Lung (tissue), 12 donors: ENCODE measurements around the gene RGS10. TPM values are rescaled to one million over a fixed set of nuclear protein-coding genes. Genes with fewer than 3 reads are reported as not detected.
"Not testable (repeated sequence)": the region's sequence is repeated elsewhere in the genome, so short reads cannot be mapped to it uniquely, and the experiment has no call there.

Source experiments
- ATAC-seq: fragments of 200-7000 bp; cut with Tn5 transposase; one replicate; pipeline ENCODE4 v1.9.1; 2020; ENCODE audit warnings: moderate number of reproducible peaks; ENCODE audit not compliant: insufficient read depth, low FRiP score
- DNase-seq, 3 donors: peaks; one replicate each; pipeline ENCODE4 v3.0.0-alpha.2; 2013 to 2017
- H3K27ac ChIP-seq, 2 donors: one replicate each; pipeline ENCODE4 v1.5.1; 2013; ENCODE audit warnings: mild to moderate bottlenecking in 2 of 2, moderate library complexity in 2 of 2, control low read depth in 1 of 2, inconsistent platforms in 1 of 2, low read depth in 1 of 2, low read length in 1 of 2
- H3K27me3 ChIP-seq, 3 donors: one replicate each; pipeline ENCODE4 v1.5.1; 2013; ENCODE audit warnings: low read length in 2 of 3; ENCODE audit not compliant: control insufficient read depth in 3 of 3, insufficient read depth in 3 of 3
- H3K36me3 ChIP-seq, 4 donors: one replicate each; pipeline ENCODE4 v1.5.1; 2013; ENCODE audit warnings: low read length in 4 of 4, mild to moderate bottlenecking in 1 of 4, moderate library complexity in 1 of 4; ENCODE audit not compliant: control insufficient read depth in 4 of 4, insufficient read depth in 4 of 4
- H3K4me1 ChIP-seq, 5 donors: one replicate each; pipeline ENCODE4 v1.5.1; 2013; ENCODE audit warnings: low read length in 5 of 5, mild to moderate bottlenecking in 2 of 5, moderate library complexity in 1 of 5; ENCODE audit not compliant: control insufficient read depth in 5 of 5, insufficient read depth in 5 of 5
- H3K4me3 ChIP-seq: one replicate; pipeline ENCODE4 v1.5.1; 2013; ENCODE audit warnings: mild to moderate bottlenecking, control low read depth, moderate library complexity
- H3K9ac ChIP-seq, 2 donors: one replicate each; pipeline ENCODE4 v1.5.1; 2013; ENCODE audit warnings: low read length in 2 of 2, control low read depth in 1 of 2; ENCODE audit not compliant: insufficient read depth in 1 of 2
- H3K9me3 ChIP-seq, 4 donors: one replicate each; pipeline ENCODE4 v1.5.1; 2013; ENCODE audit warnings: low read length in 3 of 4, mild to moderate bottlenecking in 1 of 4, moderate library complexity in 1 of 4; ENCODE audit not compliant: control insufficient read depth in 4 of 4, insufficient read depth in 3 of 4
- WGBS, 2 donors: extraction: QIAGEN DNeasy Blood & Tissue Kit; methylation state at CpG; one replicate each; pipeline ENCODE4 v1.1.7; 2013; 5-methylcytosine and 5-hydroxymethylcytosine counted together
- polyA plus RNA-seq, 2 donors: library from polyadenylated mRNA; stranded (reverse); fragments of 200-250 nt; gene quantifications; one replicate each; pipeline ENCODE4 v1.2.1, GENCODE V29; 2013
- total RNA-seq, 2 donors: library from RNA; depleted of rRNA in 1 of 2; stranded (reverse); fragments of >200 nt in 1 of 2; gene quantifications; one replicate each; pipeline ENCODE4 v1.2.1, GENCODE V29; 2014 to 2021
- TF ChIP-seq, protein P1 (sequence below): IDR thresholded peaks from 2 replicates; pipeline ENCODE4 v1.5.1; 2012; ENCODE audit warnings: mild to moderate bottlenecking; ENCODE audit errors: control extremely low read depth, extremely low read depth
- donor health status: control.
- donor health status: control.
- donor health status: Bipolar disorder and iron deficiency.
- donor health status: healthy.
- donor health status: DM: yes; HTN: yes; CAD: no.

Gene RGS10
- total and polyA plus RNA-seq, 4 donors = 17.0 to 43.4 (median 29.8) TPM

DNA sequence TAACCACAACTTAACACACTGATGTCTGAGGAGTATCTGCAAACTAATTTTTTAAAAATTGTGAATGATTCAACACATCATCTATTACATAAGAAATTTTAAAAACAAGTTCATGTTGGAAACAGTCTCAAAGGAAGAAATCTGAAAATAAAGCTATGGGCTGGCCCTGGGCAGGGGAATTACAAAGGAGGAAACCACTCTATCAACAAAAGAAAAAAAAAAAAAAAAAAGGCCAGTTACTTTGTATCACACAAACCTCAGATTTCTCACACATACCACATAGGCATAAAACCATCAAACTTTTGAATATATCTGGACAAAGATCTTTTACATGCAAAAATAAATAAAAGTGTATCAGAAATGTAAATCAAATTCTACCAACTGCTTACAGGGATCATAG is 33.5 kb upstream of the RGS10 start:
- H3K27ac ChIP-seq = no peak overlapping the region
- TF ChIP-seq, protein P1, sequence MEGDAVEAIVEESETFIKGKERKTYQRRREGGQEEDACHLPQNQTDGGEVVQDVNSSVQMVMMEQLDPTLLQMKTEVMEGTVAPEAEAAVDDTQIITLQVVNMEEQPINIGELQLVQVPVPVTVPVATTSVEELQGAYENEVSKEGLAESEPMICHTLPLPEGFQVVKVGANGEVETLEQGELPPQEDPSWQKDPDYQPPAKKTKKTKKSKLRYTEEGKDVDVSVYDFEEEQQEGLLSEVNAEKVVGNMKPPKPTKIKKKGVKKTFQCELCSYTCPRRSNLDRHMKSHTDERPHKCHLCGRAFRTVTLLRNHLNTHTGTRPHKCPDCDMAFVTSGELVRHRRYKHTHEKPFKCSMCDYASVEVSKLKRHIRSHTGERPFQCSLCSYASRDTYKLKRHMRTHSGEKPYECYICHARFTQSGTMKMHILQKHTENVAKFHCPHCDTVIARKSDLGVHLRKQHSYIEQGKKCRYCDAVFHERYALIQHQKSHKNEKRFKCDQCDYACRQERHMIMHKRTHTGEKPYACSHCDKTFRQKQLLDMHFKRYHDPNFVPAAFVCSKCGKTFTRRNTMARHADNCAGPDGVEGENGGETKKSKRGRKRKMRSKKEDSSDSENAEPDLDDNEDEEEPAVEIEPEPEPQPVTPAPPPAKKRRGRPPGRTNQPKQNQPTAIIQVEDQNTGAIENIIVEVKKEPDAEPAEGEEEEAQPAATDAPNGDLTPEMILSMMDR = no peak
- peaks cover 21 to 37% (median 28%) of the 10 kb centered on the region in 4 donors for H3K36me3 ChIP-seq
- no peak for DNase-seq
- H3K4me1 ChIP-seq = no peaks in the 10 kb centered on the region
- no peak for ATAC-seq
- no peaks in the 10 kb centered on the region for H3K9me3 ChIP-seq
- H3K27me3 ChIP-seq = no peaks in the 10 kb centered on the region
- H3K4me3 ChIP-seq = no peak overlapping the region
- H3K9ac ChIP-seq = peak overlapping the region in 1 of 2 donors; percentile 4

DNA sequence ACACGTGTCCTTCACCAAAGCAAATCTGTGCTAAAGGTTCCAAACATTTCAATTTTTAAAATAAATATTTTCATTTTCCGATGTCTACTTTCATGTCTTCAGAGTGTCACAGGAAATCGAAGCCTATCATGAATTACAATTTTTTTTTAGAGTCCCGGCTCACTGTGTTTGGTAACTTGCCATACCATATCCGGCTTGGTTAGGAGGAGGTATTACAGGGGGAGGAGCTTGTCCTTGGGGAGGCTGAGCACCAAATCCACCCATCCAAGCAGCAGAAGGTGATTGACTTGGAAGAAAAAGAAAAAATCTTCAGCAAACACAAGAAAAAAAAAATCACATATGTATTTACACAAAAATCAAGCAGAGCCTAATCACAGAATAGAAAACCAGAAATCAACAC is 33.0 kb upstream of the RGS10 start:
- ATAC-seq (no peak), DNase-seq (no peak)
- Histone ChIP-seq H3K9me3 (no peaks in the 10 kb centered on the region), H3K27me3 (no peaks in the 10 kb centered on the region), H3K36me3 (peaks cover 21 to 37% (median 27%) of the 10 kb centered on the region in 4 donors), H3K9ac (peak overlapping the region in 1 of 2 donors; percentile 4), H3K4me3 (no peak overlapping the region), H3K4me1 (no peaks in the 10 kb centered on the region), H3K27ac (no peak overlapping the region)
- 47 to 56% methylated on average over 5 of the region's 5 CpGs for WGBS, 2 donors
- TF ChIP-seq, protein P1 = no peak

DNA sequence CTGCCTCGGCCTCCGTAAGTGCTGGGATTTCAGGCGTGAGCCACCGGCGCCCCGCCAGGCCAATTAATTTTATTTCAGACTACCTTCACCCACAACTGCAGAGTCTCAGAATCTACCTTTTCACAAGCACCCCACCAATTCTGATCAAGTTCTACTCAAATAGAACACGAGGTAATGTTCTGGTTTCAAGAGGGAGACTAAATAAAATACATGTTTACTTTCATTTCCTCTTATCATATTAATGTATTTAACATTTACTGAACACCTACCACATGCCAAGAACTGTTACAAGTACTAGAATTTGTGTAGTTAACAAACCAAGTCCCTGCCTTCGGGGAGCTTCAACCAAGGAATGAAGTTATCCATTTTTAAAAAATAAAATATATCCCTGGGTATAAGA is 25.5 kb upstream of the RGS10 start:
- Histone ChIP-seq H3K27me3 (no peaks in the 10 kb centered on the region), H3K4me3 (no peak overlapping the region), H3K9ac (no peak overlapping the region), H3K36me3 (peaks cover 0 to 7% (median 0%) of the 10 kb centered on the region in 4 donors), H3K9me3 (no peaks in the 10 kb centered on the region), H3K27ac (no peak overlapping the region), H3K4me1 (no peaks in the 10 kb centered on the region)
- ATAC-seq = no peak
- WGBS, 2 donors = 81 to 90% methylated on average over 8 of the region's 8 CpGs
- DNase-seq = no peak
- TF ChIP-seq, protein P1 = no peak

DNA sequence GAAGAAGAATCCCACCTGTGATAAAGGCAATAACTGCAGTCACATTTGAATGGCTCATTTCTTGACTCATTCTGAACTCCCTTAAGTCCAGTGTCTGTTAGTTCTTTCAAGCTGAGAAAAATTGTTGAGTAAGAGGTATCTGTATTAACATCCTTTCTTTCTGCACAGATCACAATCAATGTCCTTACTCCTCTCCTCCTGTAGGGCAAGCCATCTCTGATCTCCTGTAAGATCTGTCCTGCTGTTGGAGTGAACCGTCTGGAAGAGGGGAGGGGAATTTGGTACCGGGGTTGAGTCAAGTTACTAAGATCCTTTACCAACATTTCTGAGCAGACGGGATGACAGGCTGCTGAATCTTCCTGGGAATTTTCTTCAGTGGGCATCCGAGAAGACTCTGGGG is 19.6 kb upstream of the RGS10 start:
- Histone ChIP-seq H3K27ac (no peak overlapping the region), H3K9me3 (no peaks in the 10 kb centered on the region), H3K9ac (no peak overlapping the region), H3K4me3 (no peak overlapping the region), H3K36me3 (no peaks in the 10 kb centered on the region), H3K4me1 (no peaks in the 10 kb centered on the region), H3K27me3 (no peaks in the 10 kb centered on the region)
- DNase-seq = no peak
- no peak for ATAC-seq
- 91 to 96% methylated on average over 4 of the region's 4 CpGs for WGBS, 2 donors
- TF ChIP-seq, protein P1 = no peak

DNA sequence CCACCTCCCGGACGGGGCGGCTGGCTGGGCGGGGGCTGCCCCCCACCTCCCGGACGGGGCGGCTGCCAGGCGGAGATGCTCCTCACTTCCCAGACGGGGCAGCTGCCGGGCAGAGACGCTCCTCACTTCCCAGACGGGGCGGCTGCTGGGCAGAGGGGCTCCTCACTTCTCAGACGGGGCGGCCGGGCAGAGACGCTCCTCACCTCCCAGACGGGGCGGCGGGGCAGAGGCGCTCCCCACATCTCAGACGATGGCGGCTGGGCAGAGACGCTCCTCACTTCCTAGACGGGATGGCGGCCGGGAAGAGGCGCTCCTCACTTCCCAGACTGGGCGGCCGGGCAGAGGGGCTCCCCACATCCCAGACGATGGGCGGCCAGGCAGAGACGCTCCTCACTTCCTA is 17.0 kb upstream of the RGS10 start:
- not testable (repeated sequence) for H3K9me3 ChIP-seq, H3K9ac ChIP-seq, H3K4me3 ChIP-seq, H3K36me3 ChIP-seq, ATAC-seq, DNase-seq, H3K4me1 ChIP-seq, H3K27ac ChIP-seq, H3K27me3 ChIP-seq
- 93 to 94% methylated on average over 26 to 33 of the region's 33 CpGs for WGBS, 2 donors

DNA sequence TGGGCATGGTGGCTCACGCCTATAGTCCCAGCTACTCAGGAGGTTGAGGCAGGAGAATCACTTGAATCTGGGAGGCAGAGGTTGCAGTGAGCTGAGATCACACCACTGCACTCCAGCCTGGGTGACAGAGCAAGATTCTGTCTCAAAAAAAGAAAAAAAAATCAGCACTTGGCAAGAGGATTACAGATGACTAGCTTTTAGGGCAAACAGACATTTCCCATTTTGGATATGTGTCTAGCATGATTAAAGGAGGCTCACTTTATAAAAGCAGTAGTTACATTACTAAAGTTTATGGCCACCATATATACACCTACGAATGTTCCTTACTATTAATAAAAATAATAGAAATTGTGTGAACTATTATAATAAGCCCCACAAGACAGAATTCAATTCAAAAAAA is 13.6 kb upstream of the RGS10 start:
- DNase-seq, H3K9ac ChIP-seq, H3K4me3 ChIP-seq, H3K27ac ChIP-seq, H3K36me3 ChIP-seq, H3K9me3 ChIP-seq, H3K27me3 ChIP-seq, H3K4me1 ChIP-seq, ATAC-seq: not testable (repeated sequence)
- WGBS, 2 donors = 92 to 98% methylated on average over 2 of the region's 2 CpGs
